Measurements from ENCODE around the gene NKX1-1.

DNA sequence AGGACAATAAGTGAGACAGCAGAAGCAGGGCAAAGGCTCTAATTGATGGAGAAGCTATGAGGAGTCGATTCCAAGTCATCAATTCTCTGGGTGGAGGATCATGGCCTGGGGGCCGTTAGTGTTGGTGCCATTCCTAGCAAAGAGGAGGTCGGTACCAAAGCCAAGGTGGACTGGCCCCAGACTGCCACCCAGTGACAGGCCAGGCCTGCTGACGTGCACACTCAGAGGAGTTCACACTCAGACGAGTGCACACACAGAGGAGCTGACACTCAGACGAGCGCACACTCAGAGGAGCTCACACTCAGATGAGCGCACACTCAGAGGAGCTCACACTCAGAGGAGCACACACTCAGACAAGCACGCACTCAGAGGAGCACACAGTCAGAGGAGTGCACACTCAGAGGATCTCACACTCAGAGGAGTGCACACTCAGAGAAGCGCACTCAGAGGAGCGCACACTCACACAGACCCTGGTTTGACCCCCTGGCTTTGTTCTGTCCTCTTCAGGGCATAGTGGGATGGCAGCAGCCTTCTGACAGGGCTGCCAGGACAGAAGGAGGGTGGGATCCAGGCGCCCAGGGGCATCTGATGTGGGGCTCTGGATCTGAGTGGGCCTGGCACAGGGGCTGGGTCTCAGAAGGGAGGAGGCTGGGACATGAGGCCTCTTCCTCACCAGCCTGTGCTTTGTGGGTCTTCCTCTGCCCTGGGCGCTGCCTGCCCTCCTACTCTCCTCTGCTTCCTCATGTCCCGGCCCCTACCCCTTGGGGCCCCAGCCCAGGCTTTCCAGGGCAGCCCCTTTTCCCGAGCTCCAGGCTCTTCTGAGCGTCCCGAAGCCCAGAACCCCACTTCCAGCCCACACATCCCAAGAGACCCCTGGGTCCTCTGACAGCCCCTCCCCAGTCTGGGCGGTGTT is 41.7 kb upstream of the NKX1-1 start:
- TF ChIP-seq, protein P1, sequence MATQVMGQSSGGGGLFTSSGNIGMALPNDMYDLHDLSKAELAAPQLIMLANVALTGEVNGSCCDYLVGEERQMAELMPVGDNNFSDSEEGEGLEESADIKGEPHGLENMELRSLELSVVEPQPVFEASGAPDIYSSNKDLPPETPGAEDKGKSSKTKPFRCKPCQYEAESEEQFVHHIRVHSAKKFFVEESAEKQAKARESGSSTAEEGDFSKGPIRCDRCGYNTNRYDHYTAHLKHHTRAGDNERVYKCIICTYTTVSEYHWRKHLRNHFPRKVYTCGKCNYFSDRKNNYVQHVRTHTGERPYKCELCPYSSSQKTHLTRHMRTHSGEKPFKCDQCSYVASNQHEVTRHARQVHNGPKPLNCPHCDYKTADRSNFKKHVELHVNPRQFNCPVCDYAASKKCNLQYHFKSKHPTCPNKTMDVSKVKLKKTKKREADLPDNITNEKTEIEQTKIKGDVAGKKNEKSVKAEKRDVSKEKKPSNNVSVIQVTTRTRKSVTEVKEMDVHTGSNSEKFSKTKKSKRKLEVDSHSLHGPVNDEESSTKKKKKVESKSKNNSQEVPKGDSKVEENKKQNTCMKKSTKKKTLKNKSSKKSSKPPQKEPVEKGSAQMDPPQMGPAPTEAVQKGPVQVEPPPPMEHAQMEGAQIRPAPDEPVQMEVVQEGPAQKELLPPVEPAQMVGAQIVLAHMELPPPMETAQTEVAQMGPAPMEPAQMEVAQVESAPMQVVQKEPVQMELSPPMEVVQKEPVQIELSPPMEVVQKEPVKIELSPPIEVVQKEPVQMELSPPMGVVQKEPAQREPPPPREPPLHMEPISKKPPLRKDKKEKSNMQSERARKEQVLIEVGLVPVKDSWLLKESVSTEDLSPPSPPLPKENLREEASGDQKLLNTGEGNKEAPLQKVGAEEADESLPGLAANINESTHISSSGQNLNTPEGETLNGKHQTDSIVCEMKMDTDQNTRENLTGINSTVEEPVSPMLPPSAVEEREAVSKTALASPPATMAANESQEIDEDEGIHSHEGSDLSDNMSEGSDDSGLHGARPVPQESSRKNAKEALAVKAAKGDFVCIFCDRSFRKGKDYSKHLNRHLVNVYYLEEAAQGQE (IDR thresholded peaks at IDR 0.05; ENCODE audit: unreplicated experiment): no peak
- no peak for TF ChIP-seq POLR2AphosphoS5 (IDR thresholded peaks at IDR 0.05; ENCODE audit: low read depth)
- no peak for TF ChIP-seq EZH2 (IDR thresholded peaks at IDR 0.05; ENCODE audit: low read depth, unreplicated experiment)
- TF ChIP-seq, protein P2, sequence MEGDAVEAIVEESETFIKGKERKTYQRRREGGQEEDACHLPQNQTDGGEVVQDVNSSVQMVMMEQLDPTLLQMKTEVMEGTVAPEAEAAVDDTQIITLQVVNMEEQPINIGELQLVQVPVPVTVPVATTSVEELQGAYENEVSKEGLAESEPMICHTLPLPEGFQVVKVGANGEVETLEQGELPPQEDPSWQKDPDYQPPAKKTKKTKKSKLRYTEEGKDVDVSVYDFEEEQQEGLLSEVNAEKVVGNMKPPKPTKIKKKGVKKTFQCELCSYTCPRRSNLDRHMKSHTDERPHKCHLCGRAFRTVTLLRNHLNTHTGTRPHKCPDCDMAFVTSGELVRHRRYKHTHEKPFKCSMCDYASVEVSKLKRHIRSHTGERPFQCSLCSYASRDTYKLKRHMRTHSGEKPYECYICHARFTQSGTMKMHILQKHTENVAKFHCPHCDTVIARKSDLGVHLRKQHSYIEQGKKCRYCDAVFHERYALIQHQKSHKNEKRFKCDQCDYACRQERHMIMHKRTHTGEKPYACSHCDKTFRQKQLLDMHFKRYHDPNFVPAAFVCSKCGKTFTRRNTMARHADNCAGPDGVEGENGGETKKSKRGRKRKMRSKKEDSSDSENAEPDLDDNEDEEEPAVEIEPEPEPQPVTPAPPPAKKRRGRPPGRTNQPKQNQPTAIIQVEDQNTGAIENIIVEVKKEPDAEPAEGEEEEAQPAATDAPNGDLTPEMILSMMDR (conservative IDR thresholded peaks at IDR 0.05; ENCODE audit: low read depth in 2 of 2): no peak; a peak in 1 of 4 replicates
- no peak for TF ChIP-seq EZH2phosphoT487 (IDR thresholded peaks at IDR 0.05; ENCODE audit: unreplicated experiment)
- TF ChIP-seq CREB1 (CRISPR knock-in tag; IDR thresholded peaks at IDR 0.05; ENCODE audit: low read depth): no peak
- no peak for TF ChIP-seq ZNF331 (CRISPR knock-in tag; IDR thresholded peaks at IDR 0.05; ENCODE audit: low read depth)
- TF ChIP-seq, protein P3, sequence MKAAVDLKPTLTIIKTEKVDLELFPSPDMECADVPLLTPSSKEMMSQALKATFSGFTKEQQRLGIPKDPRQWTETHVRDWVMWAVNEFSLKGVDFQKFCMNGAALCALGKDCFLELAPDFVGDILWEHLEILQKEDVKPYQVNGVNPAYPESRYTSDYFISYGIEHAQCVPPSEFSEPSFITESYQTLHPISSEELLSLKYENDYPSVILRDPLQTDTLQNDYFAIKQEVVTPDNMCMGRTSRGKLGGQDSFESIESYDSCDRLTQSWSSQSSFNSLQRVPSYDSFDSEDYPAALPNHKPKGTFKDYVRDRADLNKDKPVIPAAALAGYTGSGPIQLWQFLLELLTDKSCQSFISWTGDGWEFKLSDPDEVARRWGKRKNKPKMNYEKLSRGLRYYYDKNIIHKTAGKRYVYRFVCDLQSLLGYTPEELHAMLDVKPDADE (IDR thresholded peaks at IDR 0.05): no peak
